ENCODE results near the gene RLN2.
"Not testable (repeated sequence)": the region's sequence is repeated elsewhere in the genome, so short reads cannot be mapped to it uniquely, and the experiment has no call there.

RLN2 gene

GRCh38 chr9:5303840-5304795, at the start of gene RLN2:
Gene RLN2 (minus strand): TSS chr9:5304716. CDS start chr9:5304580, 136 bp downstream.
- H3K4me3 ChIP-seq (ENCODE audit: low read length) = not testable (repeated sequence)

- no peak overlapping the region for H3K4me3 ChIP-seq (ENCODE audit: low read length)
- no peak for TF ChIP-seq ZNF274 (IDR thresholded peaks at IDR 0.05; ENCODE audit: low read depth, low read length)
Measured at GRCh38 chr9:5354184-5354583, 49.7 kb upstream of the RLN2 start.

GRCh38 chr9:5352637-5353248, 48.2 kb upstream of the RLN2 start:
- no peak overlapping the region for H3K4me3 ChIP-seq (ENCODE audit: low read length)
- no peak for TF ChIP-seq ZNF274 (IDR thresholded peaks at IDR 0.05; ENCODE audit: low read depth, low read length)

GRCh38 chr9:5338992-5339981, 34.8 kb upstream of the RLN2 start, which contains the start of gene RLN1:
Gene RLN1 (minus strand): TSS chr9:5339876. CDS start chr9:5339746, 130 bp downstream.
- H3K4me3 ChIP-seq (ENCODE audit: low read length) = peak within 1 kb of the TSS; percentile 14; the same call in 1 of the 2 replicates

GRCh38 chr9:5336688-5337087, 32.2 kb upstream of the RLN2 start:
- no peak overlapping the region for H3K4me3 ChIP-seq (ENCODE audit: low read length)
- no peak for TF ChIP-seq ZNF274 (IDR thresholded peaks at IDR 0.05; ENCODE audit: low read depth, low read length)

GRCh38 chr9:5331276-5331675, 26.8 kb upstream of the RLN2 start:
- not testable (repeated sequence) for H3K4me3 ChIP-seq (ENCODE audit: low read length)

GRCh38 chr9:5326893-5327548, 22.5 kb upstream of the RLN2 start:
- TF ChIP-seq ZNF274 (IDR thresholded peaks at IDR 0.05; ENCODE audit: low read depth, low read length) = no peak
- no peak overlapping the region for H3K4me3 ChIP-seq (ENCODE audit: low read length)

- TF ChIP-seq ZNF274 (IDR thresholded peaks at IDR 0.05; ENCODE audit: low read depth, low read length) = no peak
- H3K4me3 ChIP-seq (ENCODE audit: low read length) = no peak overlapping the region
Measured at GRCh38 chr9:5326187-5326586, 21.7 kb upstream of the RLN2 start.

- not testable (repeated sequence) for H3K4me3 ChIP-seq (ENCODE audit: low read length)
Measured at GRCh38 chr9:5321601-5322000, 17.1 kb upstream of the RLN2 start.

- H3K4me3 ChIP-seq (ENCODE audit: low read length) = no peak overlapping the region
- no peak for TF ChIP-seq ZNF274 (IDR thresholded peaks at IDR 0.05; ENCODE audit: low read depth, low read length)
Measured at GRCh38 chr9:5321058-5321457, 16.5 kb upstream of the RLN2 start.

GRCh38 chr9:5316406-5316805, 11.9 kb upstream of the RLN2 start:
- H3K4me3 ChIP-seq (ENCODE audit: low read length) = not testable (repeated sequence)

- H3K4me3 ChIP-seq (ENCODE audit: low read length) = no peak overlapping the region
- TF ChIP-seq ZNF274 (IDR thresholded peaks at IDR 0.05; ENCODE audit: low read depth, low read length) = no peak
Measured at GRCh38 chr9:5315187-5315923, 10.8 kb upstream of the RLN2 start.

- TF ChIP-seq ZNF274 (IDR thresholded peaks at IDR 0.05; ENCODE audit: low read depth, low read length) = no peak
- H3K4me3 ChIP-seq (ENCODE audit: low read length) = no peak overlapping the region
Measured at GRCh38 chr9:5310851-5311250, 6.3 kb upstream of the RLN2 start.

Measured in GM08714 (cell line).